Keratinocyte (primary cell): Measurements from ENCODE around the gene SCUBE1. TPM values are rescaled to one million over a fixed set of nuclear protein-coding genes. Genes with fewer than 3 reads are reported as not detected.

Source experiments
- DNase-seq: peaks from one replicate; pipeline ENCODE4 v3.0.0-alpha.2; 2011; ENCODE audit warnings: low read depth, missing footprints, low spot score
- FAIRE-seq: peaks from 2 replicates; lab custom pipeline; 2011; peaks lifted over from hg19 to GRCh38; lab: Jason Lieb, UNC
- H2AFZ ChIP-seq: 2 replicates; pipeline ENCODE4 v1.6.0; 2012; ENCODE audit warnings: low read length, control low read depth, inconsistent platforms; ENCODE audit not compliant: control insufficient read depth
- H3K27ac ChIP-seq: 2 replicates; pipeline ENCODE4 v1.5.1; 2011; ENCODE audit warnings: low read length; ENCODE audit not compliant: control insufficient read depth, insufficient read depth
- H3K27me3 ChIP-seq: 3 replicates; pipeline ENCODE4 v1.6.0; 2011; ENCODE audit warnings: low read length; ENCODE audit not compliant: control insufficient read depth, insufficient read depth; ENCODE audit errors: extremely low read depth
- H3K36me3 ChIP-seq, 2 experiments: 2 replicates in 1 of 2; 3 replicates in 1 of 2; pipeline ENCODE4 v1.5.1; 2011; ENCODE audit warnings: low read length in 2 of 2, mild to moderate bottlenecking in 1 of 2; ENCODE audit not compliant: control insufficient read depth in 2 of 2, insufficient read depth in 2 of 2; ENCODE audit errors: extremely low read depth in 1 of 2
- H3K4me1 ChIP-seq: 3 replicates; pipeline ENCODE4 v1.5.1; 2011; ENCODE audit warnings: low read length; ENCODE audit not compliant: control insufficient read depth, insufficient read depth; ENCODE audit errors: extremely low read depth
- H3K4me2 ChIP-seq: 3 replicates; pipeline ENCODE4 v1.6.0; 2011; ENCODE audit warnings: low read depth, low read length; ENCODE audit not compliant: control insufficient read depth, insufficient read depth; ENCODE audit errors: extremely low read depth
- H3K4me3 ChIP-seq, 3 experiments: fragments of 200-600 bp in 1 of 3; sonication (generic) in 1 of 3; 2 replicates in 2 of 3; 3 replicates in 1 of 3; pipeline ENCODE4 v1.5.1; 2011 to 2016; ENCODE audit warnings: low read length in 3 of 3, mild to moderate bottlenecking in 3 of 3, control low read depth in 2 of 3, inconsistent platforms in 1 of 3, low read depth in 1 of 3, mixed read lengths in 1 of 3, mixed run types in 1 of 3, moderate library complexity in 1 of 3; ENCODE audit not compliant: control insufficient read depth in 2 of 3, insufficient read depth in 2 of 3; ENCODE audit errors: extremely low read depth in 1 of 3
- H3K79me2 ChIP-seq: 2 replicates; pipeline ENCODE4 v1.6.0; 2012; ENCODE audit warnings: low read length; ENCODE audit not compliant: control insufficient read depth, insufficient read depth
- H3K9ac ChIP-seq: 3 replicates; pipeline ENCODE4 v1.6.0; 2011; ENCODE audit warnings: low read length; ENCODE audit not compliant: control insufficient read depth, insufficient read depth; ENCODE audit errors: extremely low read depth
- H3K9me1 ChIP-seq: 3 replicates; pipeline ENCODE4 v1.6.0; 2011; ENCODE audit warnings: low read length; ENCODE audit not compliant: control insufficient read depth, insufficient read depth; ENCODE audit errors: extremely low read depth
- H3K9me3 ChIP-seq: 2 replicates; pipeline ENCODE4 v1.5.1; 2012; ENCODE audit warnings: low read depth, low read length; ENCODE audit not compliant: control insufficient read depth
- H4K20me1 ChIP-seq: 3 replicates; pipeline ENCODE4 v1.6.0; 2011; ENCODE audit warnings: low read length; ENCODE audit not compliant: control insufficient read depth, insufficient read depth; ENCODE audit errors: extremely low read depth
- CTCF ChIP-seq, 3 experiments: IDR thresholded peaks in 1 of 3; conservative IDR thresholded peaks in 1 of 3; optimal IDR thresholded peaks in 1 of 3; 2 replicates in 2 of 3; 3 replicates in 1 of 3; pipeline versions ENCODE3 to v1.5.1; 2011; ENCODE audit warnings: low read length in 3 of 3, mild to moderate bottlenecking in 3 of 3, moderate library complexity in 2 of 3, control low read depth in 1 of 3, inconsistent platforms in 1 of 3; ENCODE audit not compliant: insufficient read depth in 2 of 3; ENCODE audit errors: extremely low read depth in 1 of 3
- EZH2 ChIP-seq: IDR thresholded peaks from one replicate; pipeline ENCODE4 v1.6.1; 2012; ENCODE audit warnings: inconsistent platforms, mild to moderate bottlenecking, low read length, moderate library complexity
- dilution Hi-C: fragments of 300-500 bp; cut with MboI; formaldehyde crosslinking; loops from one replicate; pipeline ENCODE4 v1.7.0; 2020; ENCODE audit warnings: low sequenced_read_pairs; ENCODE audit not compliant: extremely low pct_ligation_motif_present
- polyA plus RNA-seq, 5 experiments: library from polyadenylated mRNA; depleted of rRNA in 3 of 5; stranded (reverse) in 3 of 5; stranded (forward) in 1 of 5; unstranded in 1 of 5; fragments of >200 nt; gene quantifications; 1 replicate in 1 of 5; 2 replicates in 3 of 5; 3 replicates in 1 of 5; pipeline versions ENCODE4 v1.2.1 to v1.2.3, GENCODE V29; 2011 to 2012; ENCODE audit warnings: missing spikeins in 2 of 5, low read depth in 1 of 5, low replicate concordance in 1 of 5

The SCUBE1 gene
- polyA plus RNA-seq, 1 donor (not counting 4 experiments of a cell fraction or from before 2014, with no cell fraction given), result not detected

GRCh38 chr22:43191831-43192230 is 151.3 kb downstream of the SCUBE1 start:
- H3K4me2 ChIP-seq, result peak overlapping the region; percentile 6
- no peak overlapping the region for H3K4me3 ChIP-seq
- no peaks in the 10 kb centered on the region for H3K9me3 ChIP-seq
- dilution Hi-C loops, result no loop called here
- no peaks in the 10 kb centered on the region for H3K27me3 ChIP-seq
- no peak for TF ChIP-seq CTCF (optimal IDR thresholded peaks at IDR 0.05 in 1 of 3, IDR thresholded peaks at IDR 0.05 in 1 of 3, conservative IDR thresholded peaks at IDR 0.05 in 1 of 3; ENCODE audit: extremely low read depth in 1 of 3, insufficient read depth in 2 of 3, low read length in 3 of 3)
- TF ChIP-seq EZH2, result no peak
- H3K79me2 ChIP-seq, result no peaks in the 10 kb centered on the region
- H2AFZ ChIP-seq, result no peak overlapping the region
- FAIRE-seq (no peak), DNase-seq (no peak)
- H3K4me1 ChIP-seq, result peaks cover 12% of the 10 kb centered on the region
- H3K27ac ChIP-seq, result no peak overlapping the region
- H3K9ac ChIP-seq, result no peak overlapping the region
- no peaks in the 10 kb centered on the region for H3K36me3 ChIP-seq
- H4K20me1 ChIP-seq, result no peaks in the 10 kb centered on the region
- H3K9me1 ChIP-seq, result no peaks in the 10 kb centered on the region

GRCh38 chr22:43188829-43189545 is 154.2 kb downstream of the SCUBE1 start:
- Histone ChIP-seq H3K4me1 (peaks cover 28% of the 10 kb centered on the region), H3K9ac (no peak overlapping the region), H3K36me3 (peaks cover 0 to 2% of the 10 kb centered on the region in 2 experiments), H3K4me3 (no peak overlapping the region), H3K27me3 (no peaks in the 10 kb centered on the region), H4K20me1 (peaks cover 4% of the 10 kb centered on the region), H3K9me1 (no peaks in the 10 kb centered on the region), H3K79me2 (peaks cover 20% of the 10 kb centered on the region), H2AFZ (no peak overlapping the region), H3K9me3 (no peaks in the 10 kb centered on the region), H3K4me2 (no peak overlapping the region), H3K27ac (no peak overlapping the region)
- TF ChIP-seq CTCF (optimal IDR thresholded peaks at IDR 0.05 in 1 of 3, IDR thresholded peaks at IDR 0.05 in 1 of 3, conservative IDR thresholded peaks at IDR 0.05 in 1 of 3; ENCODE audit: extremely low read depth in 1 of 3, insufficient read depth in 2 of 3, low read length in 3 of 3), result no peak
- no peak for TF ChIP-seq EZH2
- dilution Hi-C loops, result no loop called here
- FAIRE-seq (no peak), DNase-seq (no peak)
